GM18502 (cell line): ENCODE results near the gene PYGM.

ENCODE experiments used
- ATAC-seq: cut with Tn5 transposase; IDR thresholded peaks from one replicate; pipeline ENCODE4 v1.9.1; 2021; ENCODE audit warnings: mild to moderate bottlenecking; ENCODE audit not compliant: unreplicated experiment, poor library complexity

The PYGM gene

DNA sequence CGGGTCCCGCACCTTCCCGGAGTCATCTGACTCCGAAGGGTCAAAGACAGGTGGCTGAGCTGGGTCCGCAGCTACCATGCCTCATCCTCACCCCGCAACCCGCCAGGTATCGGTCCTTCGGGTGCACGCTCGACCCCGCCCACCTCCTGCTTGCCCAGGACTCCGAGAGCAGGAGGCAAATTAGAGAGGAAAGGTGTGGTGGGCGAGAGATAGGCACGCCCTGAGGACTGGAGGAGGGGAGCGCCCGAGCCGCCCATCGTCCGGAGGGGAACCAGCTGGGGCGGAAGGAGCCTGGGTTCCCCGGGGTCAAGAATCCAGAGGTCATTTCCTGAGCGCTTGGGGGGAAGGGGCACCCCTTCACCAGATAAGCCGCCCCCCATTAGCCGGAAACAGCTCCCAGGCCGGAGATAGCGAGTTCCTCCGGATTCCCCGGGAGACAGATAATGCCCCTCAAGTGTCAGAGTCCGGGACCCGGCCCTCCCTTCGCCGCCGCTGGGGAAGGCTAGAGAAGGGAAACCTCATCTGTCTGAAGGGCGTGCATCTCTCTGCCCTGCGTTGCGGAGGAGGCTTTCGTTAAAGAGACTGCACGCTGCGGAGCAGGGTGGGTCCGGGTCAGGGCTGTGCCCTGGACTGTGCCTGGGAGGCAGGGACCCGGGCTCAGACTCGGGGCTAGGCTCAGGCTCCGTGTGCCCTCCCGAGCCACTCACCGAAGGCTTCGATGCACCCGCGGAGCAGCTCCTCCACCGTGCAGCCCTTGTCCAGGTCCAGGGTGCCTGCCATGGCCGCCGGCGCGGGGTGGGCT is 17.5 kb downstream of the PYGM start:
- no peak for ATAC-seq

DNA sequence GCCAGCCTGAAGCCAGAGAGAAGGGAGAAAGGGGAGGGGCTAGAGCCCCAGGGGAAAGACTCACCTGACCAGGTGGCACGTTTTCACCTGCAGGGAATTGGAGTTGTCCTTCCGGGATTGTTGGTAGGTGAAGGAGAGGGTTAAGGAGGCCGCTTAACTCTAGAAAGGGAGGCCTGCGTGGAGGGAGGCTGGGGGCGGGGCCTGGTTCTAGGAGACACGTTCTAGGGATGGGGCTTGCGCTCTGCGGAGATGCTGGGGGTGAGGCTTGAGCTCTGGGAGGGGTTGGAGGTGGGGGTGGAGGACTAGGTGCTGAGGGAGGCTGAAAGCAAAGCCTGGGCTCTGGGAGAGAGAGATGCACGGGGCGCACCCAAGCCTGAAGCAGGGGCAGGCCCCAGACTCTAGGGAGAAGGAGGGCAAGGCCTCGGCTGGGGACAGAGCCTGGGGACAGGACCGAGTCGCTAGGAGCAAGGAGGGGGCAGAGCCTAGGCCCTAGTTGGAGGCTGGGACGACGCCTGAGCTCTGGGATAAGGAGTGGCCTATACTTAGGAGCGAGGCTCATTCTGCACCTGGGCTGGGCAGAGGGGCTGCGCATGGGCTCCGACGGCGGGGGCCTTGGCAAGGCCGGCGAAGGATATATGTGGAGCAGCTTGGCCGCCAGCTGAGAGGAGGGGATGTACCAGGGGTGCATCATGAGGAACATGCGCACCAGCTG is 18.2 kb downstream of the PYGM start:
- ATAC-seq = no peak

DNA sequence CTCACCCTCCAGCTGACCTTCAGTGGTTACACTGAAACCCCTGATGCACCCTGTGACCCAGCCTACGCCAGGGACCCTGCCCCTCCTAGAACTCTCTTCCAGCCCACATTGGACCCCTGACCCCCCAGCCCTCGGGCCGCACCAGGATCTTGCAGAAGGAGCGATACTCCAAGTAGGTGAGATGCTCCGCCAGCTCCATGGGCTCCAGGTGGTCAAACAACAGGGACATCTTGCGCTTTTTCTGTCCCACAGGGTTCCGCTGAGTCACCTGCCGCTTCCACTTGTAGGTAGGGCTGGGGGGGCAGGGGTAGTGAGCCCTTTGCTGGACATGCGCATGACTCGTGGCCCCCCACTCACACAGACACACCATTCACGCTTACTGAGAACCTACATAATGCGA is 19.9 kb downstream of the PYGM start:
- no peak for ATAC-seq

DNA sequence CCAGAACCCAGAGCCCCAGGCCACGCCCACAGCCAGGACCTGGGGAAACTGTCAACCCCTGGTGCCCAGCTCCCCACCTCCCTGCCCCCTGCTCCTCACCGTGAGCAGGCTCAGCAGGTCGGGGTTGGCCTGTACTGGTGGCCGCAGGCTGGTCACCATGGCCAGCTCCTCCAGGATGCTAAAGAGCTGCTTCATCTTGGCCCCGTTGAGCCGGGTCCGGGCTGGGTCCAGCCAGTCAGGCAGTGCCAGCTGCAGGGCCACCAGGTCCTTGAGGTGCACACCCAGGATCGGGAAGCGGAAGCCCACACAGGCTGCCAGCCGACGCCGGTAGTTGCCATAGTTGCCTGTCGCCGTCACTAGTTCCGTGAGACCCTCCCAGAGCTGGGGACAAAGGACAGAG is 23.1 kb downstream of the PYGM start:
- no peak for ATAC-seq

DNA sequence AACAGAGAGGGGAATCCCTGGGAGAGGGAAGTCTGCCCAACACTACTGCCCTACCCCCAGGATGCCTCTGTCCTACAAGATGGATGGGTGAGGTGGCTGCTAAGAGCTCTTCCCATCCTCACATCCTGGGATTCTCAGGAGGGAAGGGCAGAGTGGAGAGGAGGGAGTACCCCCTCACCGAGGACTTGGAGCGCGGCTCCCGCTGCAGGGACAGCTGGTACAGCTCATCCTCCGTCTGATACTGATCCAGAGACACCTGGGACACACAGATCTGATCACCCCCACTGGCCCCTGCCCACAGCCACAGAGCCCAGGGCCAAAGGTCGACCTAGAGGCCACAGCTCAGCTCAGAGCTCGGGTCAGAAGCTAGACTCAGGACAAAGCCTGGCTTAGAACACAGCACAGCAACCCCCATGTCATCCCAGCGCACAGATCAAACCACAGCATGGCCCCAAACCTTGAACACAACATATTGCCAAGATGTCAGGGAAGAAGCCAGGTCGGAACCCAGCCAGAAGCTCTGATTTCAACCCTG is 24.0 kb downstream of the PYGM start:
- no peak for ATAC-seq

DNA sequence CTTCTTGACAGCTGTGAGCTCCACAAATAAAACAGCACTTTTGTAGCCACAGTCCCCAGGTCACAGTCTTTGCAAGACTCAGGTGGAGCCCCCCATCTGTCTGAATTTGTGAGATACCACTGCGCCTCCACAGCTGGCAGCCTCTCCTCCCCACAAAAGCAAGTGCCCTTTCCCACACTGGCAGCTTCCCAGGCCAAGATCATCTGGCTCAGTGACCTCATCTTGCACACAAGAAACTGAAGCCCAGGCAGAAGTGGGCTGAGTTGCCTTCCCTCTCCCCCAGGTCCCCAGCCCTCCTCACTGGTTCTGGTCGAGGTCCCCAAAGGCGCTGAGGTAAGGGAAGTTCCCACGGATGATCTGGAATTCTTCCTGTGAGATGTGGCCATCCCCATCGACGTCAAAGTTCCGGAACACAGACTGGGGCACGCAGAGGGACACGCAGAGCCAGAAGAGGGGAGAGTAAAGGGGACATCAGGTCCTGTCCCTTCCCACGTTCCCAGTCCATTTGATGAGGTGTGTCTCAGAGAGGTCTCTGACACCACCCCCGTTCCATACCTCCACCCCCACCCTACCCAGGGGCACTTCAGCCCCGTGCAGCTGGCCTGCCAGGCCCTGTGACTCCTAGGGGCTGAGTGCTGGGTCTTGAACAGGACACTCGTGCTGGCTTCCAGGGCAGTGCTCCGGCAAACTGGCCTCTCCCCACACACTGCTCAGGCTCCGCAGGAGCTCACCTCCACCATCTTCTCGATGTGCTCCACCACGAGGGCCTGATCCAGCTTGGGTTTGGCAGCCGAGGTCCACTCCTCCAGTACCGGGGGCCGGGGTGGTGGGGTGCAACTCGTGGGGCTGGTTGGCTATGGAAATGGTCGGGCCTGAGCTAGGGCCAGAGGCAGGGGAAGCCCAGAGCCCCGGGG is 24.7 kb downstream of the PYGM start:
- no peak for ATAC-seq

DNA sequence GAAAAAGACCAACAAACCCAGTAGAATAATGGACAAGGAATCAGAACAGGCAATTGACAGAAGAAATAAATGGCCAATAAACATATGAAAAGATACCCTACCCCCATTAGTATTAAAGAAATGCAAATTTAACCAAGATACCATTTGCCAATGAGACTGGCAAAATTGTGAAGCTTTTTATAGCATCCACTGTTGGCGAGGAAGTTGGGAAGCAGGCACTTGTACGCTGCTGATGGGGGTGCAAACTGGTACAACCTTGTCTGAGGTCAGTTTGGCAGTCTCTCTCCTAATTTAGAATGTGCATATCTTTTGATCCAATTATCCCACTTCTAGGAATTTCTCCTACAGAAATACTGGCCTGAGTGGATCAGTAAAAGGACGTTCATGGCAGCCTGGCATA is 28.2 kb downstream of the PYGM start:
- no peak for ATAC-seq

DNA sequence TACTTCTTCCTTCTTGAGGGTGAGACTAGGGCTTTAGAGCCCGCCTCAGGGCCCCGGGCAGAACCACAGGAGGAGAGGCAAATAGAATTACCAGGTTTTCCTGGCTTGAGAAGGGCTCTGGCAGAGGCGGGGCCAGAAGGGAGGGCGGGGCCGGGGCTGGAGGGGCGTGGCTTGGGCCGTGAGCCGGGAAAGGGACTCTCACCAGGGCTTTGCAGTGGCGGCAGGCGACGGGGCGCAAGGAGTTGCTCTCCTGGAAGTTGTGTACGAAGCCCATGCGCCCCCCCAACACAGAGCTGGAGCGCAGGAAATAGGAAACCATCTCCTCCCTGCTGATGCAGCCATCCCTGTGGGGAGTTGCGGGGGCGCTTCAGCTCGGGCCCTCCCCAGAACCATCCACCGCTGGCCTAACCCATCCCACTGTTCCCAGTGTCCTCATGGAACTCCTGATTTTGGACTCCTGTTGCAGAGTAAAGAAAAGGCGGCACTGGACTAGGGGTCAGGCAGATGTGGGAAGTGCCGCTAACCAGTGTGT is 29.9 kb downstream of the PYGM start:
- ATAC-seq = no peak

DNA sequence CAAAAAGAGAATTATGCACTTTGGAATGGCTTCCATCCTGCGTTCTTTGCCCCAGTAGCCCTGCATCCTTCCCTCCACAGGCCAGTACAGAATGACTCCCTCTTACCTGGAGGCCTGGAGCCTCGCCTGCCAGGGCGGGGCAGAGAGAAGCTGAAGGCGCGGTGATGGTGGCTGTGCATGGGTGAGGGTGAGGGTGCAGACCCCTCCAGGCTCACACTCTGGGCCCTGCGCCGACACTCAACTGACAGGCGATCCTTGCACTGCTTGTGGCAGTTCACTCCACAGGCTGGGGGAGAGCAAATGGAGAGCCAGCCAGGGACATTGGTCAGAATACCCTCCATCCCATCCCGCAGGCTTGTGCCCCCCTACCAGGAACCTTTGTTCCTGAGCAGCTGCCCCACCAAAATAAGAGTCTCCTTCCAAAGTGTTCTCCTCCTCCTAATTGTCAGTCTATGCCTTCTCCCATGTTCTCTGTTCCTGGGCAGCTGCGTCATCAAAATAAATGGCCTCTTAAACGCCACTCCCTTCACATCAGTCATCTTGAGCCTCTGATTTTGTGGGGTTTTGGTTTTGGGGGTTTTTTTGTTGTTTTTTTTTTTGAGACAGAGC is 30.9 kb downstream of the PYGM start:
- ATAC-seq = no peak

DNA sequence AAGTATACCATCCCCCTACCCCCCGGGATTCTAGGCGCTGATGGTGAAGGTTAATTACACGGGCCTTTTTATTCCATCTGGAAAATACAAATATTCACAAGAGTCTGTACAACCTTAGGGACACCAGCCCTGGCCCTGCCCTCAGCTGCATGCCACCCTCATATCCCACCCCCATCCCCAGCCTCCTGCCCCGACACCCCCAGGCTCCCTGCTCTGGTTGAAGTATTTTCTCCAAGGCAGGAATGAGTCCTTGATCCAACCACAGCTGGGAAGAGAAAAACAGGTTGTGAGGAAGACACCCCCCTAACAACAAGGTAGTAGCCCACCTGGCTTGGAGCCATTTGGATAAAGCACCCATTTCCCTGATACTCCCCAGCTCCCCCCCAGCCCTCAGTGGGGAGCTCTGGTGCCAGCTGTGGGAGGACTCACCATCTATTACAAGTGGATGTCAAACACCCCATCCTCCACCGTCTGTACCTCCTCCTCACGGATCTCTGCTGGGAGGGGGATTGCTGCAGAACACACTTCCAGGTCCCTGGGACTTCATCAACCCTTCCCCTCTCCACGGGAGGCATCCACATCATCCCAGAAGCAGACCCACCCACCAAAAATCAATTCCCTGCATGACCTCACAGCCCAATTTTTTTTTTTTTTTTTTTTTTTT is 32.8 kb downstream of the PYGM start:
- no peak for ATAC-seq

DNA sequence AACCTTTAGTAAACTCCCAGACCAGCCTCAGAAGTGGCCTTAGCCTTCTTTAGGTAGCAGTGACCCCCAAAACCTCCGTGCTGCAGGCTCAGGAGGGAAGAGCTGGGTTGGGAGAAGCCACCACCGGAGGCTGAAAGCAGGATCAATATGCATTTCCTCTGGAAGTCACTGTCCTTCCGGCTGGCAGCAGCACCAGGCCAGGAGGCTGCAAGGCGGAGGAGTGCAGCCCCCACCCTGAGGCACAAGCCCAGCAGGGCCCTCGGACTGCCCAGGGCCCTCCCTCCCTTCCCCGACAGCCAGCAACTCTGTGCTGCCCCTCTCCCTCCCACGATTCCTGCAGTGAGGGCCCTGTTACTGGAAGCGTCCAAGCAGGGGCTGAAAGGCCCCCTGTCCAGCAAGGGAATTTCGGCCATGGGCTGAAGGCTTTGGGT is 33.5 kb downstream of the PYGM start:
- no peak for ATAC-seq

DNA sequence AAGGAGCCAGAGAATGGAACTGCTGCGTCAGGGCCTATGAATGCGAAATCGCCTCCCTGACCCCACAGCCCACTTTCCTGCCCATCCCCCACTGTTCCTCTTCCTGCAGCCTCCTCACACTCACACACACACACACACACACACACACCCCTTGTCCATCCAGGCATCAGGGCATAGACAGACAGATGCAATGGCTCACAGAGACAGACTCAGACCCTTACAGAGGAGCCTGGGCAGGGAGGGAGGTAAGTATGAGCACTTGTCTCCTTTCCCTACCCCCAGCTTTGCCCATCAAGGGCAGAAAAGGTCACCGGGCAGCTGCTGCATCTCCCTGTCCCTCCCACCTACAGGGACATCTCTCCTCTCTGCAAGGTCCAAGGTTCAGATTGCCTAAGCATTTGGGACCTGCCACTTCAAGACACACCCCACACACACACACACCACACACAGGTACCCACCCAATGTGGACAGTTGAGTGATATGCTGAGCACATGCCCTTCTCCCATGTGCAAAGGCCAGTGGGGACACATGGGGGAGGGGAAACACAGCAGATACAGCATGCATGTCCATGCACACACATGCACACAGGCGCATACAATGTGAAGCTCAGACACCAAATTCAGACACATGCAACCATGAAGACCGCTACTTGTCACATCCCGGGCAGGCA is 34.8 kb downstream of the PYGM start:
- ATAC-seq = no peak

DNA sequence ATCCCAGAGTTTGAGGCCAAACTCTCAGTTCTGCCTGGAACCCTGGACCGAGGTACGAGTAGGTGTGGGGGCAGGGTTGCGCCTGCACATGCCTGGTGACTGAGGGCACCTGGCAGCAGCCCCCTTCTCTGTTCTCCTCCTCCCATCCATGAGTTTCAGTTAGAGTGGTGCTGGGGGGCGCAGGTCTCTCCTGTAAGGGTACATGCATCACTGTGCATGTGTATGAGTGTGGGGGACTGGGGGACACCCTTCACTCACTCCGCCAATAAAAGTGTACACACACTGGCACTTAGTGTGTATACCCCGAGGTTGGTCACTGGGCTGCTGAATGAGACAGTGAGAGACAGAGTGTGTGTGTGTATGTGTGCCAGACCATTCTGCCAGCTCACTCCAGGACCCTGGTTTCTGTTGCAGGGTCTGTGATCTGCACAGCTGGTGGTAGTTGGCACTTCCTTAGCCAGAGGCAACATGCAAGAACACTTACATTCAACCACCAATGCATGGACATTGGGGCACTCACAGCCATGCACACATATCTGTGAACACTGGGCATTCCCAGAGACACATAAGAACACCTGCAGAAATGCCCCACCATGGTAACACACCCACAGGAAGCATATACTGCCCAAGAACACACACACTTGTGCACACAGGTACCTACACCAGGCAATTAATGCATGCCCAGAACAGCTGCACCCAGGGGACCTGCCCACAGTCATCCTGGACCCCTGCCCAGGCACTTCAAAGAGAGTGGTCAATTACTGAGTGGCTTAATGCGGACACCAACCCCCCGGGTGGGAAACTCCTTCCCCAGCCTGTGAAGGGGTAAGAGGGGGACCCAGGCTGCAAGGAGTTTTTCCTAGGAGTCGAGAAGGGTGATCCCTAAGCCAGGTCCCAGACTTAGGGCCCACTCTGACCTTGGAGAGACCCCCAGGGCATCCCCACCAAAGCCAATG is 35.6 kb downstream of the PYGM start:
- ATAC-seq = no peak

DNA sequence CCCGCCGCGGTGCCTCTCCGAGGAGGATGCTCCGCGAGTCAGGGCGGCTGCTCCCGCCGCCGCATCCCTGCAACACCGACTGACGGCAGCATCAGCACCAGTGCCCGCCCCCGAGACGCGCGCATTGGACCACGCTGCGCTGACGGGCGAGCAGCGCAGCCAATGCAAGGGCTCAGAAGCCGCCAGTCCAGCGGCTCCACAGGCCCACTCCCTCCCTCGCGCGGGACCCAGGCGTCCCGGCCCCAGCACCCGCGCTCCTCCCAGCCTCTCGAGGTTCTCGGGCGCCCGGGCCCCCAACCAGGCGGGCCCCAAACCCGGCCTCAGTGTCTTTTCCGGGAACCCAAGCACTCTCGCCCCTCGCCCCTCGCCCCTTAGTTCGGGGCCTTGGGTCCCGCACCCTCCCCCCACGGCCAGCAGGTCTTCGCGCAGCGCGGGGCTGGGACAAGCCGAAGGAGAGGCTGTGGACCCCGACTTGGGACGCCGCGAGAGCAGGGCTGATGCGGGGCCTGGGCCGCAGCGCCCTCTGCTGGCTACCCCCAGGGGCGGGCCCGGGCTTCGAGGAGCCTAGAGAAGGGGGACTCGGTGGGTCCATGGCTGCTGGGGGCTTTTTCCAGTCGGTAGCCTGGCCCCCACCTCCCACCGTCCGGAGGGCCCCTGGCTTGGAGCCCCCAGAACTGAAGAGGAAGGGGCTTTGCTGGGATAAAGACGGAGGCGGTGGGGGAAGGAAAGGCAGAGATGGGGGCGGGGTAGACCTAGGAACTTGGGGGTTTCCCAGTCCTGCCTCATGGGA is 36.5 kb downstream of the PYGM start, which contains the start of gene NRXN2:
TSS of gene NRXN2 (minus strand) at position 81 of the 790 bp plus-strand sequence. CDS start 9,498 bp downstream, outside the sequence.
- peak; percentile 91 for ATAC-seq

DNA sequence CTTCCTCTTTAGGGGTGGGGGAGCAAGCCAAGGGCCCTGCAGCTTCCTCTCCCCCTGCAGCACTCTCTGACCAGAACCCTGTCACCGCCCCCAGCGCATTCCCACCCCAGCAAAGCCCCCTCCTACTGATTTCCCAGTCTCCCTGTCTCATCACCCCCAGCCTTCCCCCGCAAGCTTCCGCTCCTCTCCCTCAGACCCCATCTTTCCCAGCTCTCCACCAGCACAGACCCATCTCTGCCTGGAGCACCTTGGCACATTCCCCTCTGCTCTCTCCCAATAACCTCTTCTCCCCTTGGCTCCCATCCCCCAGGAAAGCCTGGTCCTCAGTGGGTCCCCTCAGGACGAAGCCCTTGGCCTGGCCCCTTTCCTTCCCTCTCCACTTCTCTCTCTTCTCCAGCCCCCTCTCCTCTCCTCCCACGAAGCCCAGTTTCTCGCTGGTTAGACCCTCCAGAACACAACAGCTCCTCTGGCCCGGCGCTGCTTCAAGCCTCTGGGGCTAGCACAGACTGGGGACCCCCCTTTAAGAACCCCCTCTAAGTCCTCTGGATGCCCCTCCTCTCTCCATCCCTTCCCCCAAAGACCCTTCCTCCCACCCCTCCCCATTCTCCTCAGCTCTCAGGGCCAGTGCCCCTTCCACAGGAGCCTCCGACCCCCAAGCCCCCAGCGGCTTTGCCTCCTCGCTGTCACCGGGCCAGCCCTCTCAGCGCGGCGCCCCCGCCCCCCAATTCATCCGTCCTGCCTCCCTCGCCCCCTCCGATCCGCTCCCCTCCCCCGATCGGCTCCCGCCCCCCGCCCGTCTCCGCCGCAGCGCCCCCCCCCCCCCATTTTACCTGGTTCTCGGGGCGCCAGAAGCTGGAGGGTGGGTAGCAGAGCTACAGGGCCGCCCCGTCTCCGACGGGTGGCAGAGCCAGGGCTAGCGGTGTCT is 37.4 kb downstream of the PYGM start:
- no peak for ATAC-seq

DNA sequence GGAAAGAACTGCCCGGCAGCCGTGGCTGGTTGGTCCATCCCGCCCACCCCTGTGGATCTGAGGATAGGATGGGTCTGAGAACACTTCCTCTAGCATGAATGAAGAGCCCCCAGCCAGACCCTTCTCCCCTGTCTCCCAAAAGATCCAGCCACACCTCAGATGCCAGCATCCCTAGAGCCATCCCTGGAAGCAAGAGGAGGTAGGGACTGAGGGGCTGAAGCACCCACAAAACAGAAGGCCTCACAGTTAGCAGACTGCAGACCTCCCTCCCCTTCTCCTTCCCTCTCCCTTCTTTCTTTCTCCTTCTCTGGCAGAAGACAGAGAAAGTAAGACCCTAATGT is 38.4 kb downstream of the PYGM start:
- no peak for ATAC-seq
